Hepatic stellate cell (primary cell): Measurements from ENCODE around the gene LARP4.
"Not testable (repeated sequence)": the region's sequence is repeated elsewhere in the genome, so short reads cannot be mapped to it uniquely, and the experiment has no call there.

Source experiments
- DNase-seq: peaks from one replicate; pipeline ENCODE4 v3.0.0; 2011; ENCODE audit warnings: low spot score

LARP4 gene

DNA sequence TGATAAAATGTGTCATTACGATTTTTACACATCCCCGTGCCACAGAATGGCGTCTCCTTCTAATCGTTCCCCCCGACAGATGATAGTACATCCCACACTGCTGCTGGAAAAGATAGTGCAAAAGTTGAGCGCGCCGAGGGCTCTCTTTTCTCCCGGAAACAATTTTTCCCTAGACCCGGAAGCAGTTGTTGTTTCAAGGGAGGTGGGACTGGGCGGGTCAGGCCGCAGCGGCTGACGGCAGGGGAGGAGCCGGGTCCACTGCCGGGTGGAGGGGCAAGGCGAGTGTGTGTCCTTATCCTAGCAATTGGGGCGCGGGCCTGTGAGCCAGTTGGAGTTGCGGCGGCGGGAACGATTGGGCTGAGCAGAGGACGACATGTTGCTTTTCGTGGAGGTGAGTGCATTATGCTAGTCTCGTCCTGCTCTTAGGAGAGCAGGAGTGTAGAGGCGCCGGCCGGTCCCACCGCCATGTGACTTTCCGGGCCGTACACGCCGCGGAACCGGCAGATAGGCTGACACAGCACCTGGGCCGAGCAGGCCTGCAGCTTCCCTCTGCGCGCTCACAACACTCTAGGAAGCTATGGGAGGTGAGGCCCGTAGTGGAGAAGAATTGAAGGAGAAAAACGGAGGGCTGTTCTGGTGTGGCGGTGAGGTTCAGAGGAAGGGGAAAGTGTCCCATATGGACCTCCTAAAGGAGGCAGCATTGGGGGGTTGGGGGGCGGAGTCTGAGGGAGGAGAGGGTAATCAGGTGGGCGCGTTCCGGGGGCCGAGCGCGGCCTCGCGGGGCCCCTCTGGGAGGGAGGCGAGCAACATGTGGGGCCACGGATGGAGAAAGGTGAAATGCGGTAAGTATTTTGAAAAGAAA lies at the start of gene LARP4:
LARP4 (plus strand) TSS at position 248 of the 862 bp plus-strand sequence; CDS start at position 374, 126 bp downstream.
- DNase-seq, result peak; percentile 89

DNA sequence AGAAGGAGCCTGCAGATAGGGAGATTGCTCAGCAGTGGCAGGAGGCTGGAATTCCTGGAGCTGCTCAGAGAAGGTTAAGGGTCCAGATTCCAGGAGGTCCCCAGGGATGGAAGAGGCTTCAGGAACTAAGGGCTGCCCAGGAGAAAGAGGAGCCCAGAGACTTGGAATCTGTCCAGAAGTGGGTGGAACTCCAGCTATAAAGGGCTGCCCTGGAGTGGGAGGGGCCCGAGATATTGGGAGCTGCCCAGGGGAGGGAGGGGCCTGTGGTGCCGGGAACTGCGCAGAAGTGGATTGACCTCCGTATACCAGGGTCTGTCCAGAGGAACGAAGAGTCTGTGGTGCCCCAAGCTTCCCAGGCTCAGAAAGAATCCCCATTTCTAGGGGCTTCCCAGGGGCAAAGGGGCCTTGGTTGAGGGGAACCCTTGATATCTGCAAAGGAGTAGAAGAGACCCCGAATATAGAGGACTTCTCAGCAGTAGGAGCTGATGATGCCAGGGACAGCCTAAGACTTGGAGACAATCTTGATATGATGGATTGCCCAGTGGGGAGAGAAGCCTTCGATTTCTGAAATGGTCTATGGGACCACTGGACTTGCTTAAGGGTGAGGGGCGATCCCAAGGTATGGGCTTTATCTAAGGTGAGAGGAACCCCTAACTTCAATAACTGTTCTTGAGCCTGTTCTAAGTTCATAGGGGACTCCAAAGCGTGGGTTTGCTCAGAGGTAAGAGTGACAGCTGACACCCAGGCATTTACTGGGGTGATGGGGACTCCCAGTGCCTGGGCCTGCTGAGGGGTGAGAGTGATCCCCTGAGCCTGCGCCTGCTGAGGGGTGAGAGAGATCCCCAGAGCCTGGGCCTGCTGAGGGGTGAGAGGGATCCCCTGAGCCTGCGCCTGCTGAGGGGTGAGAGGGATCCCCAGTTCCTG lies 49.3 kb upstream of the LARP4 start:
- DNase-seq, result peak; percentile 70

DNA sequence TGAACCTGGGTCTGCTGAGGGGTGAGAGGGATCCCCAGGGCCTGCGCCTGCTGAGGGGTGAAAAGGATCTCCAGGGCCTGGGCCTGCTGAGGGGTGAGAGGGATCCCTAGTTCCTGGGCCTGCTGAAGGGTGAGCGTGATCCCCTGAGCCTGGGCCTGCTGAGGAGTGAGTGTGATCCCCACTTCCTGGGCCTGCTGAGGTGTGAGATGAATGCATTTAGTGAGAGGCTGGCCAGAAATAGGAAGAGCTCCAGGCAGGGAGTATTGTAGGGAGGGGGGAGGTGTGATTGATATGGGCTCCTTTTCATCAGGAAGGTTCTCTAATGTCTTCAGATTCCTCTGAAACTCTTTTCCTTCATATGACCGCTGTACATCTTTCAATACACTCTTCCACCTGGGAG lies 47.3 kb upstream of the LARP4 start:
- DNase-seq, result no peak

DNA sequence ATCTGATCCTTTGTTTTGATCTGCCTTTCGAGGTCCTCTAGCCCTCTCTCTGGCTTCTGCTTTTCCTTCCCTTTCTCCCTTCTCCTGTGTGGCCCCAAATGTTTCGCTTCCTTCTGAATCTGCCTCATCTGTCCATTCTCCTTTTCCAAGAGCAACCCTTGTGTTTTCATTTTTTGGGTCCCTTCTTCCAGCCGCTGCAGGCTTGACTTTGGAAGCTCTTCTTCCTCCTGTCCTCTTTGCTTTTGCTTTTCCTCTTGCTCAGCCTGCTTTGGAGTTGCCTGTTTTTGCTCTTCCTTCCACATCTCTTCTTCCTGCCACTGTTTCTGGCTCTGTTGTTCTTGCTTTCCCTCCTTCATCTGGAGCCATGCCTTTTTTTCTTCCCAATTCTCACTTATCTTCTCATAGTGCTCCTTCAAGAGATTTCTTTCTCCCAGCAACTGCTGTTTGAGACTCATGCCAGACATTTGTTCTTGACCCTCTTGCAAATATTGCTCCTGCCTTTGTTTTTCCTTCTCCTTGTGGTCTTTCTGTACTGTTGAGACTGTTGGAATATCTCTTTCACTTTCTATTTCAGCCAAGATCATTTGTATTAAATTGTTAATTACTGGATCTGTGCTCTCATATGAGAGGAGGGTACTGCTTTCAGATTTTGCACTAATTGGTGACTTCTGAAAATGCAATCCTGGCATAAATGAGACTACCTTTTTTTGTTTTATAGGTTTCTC lies 46.7 kb upstream of the LARP4 start:
- no peak for DNase-seq

DNA sequence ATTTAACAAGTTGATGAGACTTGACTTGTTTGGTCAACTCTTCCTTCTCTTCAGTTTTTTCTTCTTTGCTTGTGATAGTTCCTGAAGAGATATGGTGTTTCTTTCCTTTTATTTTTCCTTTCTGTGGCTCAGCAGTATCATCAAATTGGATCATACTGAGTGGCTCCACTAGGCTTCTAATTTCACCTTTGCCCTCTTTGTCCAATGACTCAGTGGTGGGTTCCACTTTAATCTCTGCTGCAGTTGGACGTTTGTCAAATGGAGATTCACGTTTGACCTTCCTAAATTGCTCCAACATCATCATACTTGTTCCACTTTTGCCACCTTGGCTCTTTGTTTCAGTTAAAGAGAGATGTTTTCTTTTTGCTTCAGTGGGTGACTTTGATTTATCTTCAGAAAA lies 45.8 kb upstream of the LARP4 start:
- DNase-seq, result no peak

DNA sequence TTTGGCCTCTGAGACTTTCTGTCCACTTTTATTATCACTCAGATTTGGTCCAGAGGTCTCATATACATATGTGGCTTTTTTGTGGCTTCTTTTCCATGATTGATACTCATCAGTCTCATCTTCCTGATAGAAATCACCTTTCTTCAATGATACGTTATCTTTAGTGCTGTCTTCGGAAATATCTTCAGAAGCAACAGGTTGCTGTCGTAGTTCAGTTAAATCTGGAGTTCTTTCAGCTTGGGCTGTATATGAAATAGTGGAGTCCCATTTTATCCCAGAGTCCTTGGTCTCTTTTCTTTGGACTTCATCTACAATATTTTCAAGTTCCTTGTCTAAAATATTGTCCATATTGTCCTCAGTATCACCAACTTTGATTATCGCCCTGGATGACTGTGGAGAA lies 45.3 kb upstream of the LARP4 start:
- no peak for DNase-seq

DNA sequence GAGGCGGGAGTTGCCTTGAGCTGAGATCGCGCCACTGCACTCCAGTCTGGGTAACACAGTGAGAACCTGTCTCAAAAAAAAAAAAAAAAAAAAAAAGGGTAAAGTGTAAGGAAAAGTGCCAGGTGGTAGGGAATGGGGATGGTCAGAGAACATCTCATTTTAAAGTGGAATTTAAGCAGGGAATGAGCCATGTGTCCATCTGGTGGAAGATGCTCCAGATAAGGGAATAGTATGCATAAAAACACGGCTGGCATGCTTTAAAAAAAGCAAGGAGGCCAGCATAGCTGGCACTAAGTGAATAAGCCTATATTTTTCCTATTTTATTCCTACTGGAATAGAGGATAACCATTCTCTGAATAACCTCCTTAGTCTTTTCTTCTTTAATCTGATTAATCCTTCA lies 38.0 kb upstream of the LARP4 start:
- DNase-seq, result no peak

DNA sequence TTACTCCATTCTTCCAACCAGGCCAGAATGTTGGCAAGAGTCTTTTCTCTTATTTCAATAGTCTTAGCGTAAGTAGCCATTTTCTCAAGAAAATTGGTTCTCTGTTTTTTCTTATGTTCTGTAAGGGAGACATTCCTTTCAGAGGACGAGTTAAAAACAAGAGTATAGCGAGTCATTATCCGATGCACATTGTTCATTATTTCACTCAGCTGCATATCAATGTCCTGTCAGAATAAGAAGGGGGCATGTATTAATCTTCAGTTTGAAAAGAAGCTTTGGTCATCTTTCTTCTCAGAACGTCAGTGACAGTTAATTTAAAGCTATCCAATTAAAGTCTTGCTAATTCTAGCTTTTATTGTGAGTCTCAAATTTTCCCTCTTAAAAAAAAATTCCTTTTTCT lies 37.5 kb upstream of the LARP4 start:
- DNase-seq, result no peak

DNA sequence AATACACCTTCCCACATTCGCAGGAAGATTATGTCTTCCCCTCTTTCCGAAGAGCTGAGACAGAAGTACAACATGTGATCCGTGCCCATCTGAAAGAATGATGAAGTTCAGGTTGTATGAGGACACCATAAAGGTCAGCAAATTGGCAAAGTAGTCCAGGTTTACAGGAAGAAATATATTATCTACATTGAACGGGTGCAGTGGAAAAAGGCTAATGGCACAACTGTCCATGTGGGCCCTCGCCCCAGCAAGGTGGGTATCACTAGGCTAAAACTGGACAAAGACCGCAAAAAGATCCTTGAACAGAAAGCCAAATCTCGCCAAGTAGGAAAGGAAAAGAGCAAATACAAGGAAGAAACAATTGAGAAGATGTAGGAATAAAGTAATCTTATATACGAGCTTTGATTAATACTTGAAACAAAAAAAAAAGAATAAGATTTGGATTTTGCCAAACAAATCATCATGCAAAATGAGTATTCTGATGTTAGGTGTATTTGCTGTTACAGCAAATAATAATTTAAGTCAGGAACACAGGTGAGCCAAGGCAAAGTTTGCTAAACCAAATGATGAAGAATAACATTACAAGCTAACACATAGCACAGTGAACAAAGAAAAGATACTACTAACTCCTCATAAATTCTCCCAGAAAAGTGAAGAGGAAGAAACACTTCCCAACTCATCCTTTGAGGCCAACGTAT lies 34.8 kb upstream of the LARP4 start:
- no peak for DNase-seq

DNA sequence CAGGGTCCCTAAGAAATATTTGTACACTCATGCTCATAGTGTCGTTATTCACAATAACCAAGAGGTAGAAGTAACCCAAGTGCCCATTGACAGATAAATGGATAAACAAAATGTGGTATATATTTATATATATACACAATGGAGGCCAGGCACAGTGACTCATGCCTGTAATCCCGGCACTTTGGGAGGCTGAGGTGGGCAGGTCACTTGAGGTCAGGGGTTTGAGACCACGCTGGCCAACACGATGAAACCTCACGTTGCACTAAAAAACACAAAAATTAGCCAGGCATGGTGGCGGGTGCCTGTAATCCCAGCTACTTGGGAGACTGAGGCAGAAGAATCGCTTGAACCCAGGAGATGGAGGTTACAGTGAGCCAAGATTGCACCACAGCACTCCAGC lies 30.0 kb upstream of the LARP4 start:
- DNase-seq, result not testable (repeated sequence)

DNA sequence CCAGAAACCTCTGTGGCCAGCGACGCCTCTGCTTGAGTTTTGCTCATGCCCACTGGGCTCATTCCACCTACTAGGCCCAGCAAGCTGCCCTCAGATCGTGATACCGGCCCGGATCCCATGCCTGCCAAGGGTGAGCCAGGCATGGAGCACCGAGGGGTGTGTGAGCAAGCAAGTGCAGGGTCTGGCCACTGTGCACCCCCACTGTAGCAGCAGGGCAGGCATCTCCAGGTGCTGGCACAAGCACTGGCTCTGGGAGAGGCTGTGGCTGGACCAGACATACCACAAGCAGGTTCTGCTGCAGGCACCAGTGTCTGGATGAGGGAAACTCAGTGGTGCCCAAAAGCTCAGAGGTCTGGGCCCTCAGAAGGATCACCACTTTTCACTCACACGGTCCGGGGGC lies 24.9 kb upstream of the LARP4 start:
- no peak for DNase-seq

DNA sequence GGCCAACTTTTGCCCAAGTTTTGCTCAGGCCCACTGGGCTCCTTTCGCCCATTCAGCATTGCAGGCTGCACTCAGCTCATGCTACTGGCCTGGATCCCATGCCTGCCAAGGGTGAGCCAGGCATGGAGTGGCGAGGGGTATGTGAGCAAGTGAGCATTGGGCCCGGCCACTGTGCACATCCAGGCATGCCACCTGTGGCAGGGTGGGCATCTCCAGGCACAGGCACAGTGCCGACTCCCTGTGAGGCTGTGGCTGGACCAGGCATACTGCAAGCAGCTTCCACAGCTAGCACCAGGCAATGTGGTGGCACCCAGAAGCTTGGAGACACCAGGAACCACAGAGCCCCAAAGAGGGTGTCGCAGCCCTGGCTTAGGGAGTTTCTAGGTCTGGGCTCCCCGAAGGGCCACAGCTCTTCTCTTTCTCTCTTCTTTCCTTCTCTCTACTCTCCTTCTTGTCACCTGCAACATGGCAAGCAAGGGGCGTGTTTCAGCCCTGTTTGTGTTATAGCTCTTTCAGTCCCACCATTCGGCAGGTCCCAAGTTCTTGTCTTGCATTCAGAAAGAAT lies 19.8 kb upstream of the LARP4 start:
- DNase-seq, result no peak

DNA sequence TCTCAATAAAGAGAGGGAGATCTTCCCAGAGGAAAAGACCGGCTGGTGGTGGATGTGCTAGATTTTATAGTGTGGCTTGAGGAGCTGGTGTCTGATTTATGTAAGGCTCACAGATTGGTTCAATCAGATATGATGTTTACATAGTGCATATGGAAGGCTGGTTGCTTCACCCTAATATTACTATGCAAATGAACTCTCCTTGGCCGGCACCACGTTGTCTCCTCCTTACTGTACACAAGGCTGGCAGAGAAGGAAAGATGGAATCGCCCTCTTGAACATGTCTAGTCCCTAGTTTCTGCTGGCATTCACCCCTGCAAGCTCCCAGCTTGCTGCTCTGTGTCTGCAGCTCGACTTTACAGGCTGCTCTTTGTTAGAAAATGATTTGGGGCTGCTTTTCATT lies 13.2 kb upstream of the LARP4 start:
- no peak for DNase-seq

DNA sequence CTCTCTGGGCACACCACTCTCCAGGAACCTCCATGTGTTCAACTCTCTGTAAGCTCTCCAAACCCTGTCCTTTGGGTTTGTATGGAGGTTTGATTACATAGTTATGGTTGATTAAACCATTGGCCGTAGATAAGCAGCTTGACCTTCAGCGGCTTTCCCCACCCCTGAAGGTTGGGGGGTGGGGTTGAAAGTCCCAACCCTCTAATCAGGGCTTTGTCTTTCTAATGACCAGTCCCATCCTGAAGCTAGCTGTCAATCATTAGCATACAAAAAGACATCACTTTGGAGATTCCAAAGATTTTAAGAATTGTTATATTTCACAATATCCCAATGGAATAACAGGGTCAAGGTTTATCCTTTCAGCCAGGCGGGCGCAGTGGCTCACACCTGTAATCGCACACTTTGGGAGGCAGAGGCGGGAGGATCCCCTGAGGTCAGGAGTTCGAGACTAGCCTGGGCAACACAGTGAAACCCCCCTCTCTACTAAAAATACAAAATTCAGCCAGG lies 12.7 kb upstream of the LARP4 start:
- no peak for DNase-seq

DNA sequence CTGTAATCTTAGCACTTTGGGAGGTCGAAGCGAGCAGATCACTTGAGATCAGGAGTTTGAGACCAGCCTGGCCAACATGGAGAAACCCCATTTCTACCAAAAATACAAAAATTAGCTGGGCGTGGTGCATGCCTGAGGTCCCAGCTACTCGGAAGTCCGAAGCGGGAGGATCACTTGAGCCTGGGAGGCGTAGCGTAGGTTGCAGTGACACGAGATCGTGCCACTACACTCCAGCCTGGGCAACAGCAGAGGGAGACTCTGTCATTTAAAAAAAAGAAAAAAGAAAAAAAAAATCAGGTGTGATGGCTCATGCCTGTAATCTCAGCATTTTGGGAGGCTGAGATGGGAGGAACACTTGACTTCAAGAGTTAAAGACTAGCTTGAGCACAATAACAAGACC lies 11.9 kb upstream of the LARP4 start:
- DNase-seq, result not testable (repeated sequence)

DNA sequence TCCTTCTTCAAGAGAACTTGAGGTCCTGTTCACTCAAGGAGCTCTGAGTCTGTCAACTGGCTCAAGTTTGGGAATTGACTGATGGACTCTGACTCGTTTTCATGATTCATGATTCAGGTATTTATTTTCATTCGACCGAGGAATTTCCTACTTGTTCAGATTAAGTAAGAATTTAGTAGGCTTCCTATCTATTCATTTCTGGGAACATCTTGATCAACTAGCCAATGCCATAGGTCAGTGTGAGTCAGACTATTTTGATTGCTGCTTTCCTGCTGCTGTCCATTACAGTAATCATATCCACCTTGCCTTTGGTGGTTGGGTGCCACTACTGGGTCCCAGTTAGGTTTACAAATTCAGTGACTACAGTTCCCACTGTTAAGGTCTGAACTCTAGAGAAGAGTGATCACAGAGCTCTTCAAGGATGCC lies 10.4 kb upstream of the LARP4 start:
- peak; percentile 79 for DNase-seq

DNA sequence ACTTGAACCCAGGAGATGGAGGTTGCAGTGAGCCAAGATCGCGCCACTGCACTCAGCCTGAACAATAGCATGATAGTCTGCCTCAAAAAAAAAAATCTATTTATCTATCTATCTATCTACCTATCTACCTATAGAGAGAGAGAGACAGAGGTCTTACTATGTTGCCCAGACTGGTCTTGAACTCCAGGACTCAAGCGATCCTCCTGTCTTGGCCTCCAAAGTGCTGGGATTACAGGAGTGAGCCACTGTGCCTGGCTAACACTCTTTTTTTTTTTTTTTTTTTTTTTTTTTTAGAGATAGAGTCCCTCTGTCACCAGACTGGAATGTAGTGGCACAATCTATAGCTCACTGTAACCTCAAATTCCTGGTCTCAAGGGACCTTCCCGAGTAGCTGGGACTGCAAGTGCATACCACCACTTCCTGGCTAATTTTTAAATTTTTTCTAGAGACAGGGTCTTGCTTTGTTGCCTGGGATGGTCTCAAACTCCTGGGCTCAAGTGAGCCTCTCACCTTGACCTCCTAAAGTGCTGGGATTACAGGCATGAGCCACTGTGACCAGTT lies 6.1 kb upstream of the LARP4 start:
- DNase-seq, result peak; percentile 31

DNA sequence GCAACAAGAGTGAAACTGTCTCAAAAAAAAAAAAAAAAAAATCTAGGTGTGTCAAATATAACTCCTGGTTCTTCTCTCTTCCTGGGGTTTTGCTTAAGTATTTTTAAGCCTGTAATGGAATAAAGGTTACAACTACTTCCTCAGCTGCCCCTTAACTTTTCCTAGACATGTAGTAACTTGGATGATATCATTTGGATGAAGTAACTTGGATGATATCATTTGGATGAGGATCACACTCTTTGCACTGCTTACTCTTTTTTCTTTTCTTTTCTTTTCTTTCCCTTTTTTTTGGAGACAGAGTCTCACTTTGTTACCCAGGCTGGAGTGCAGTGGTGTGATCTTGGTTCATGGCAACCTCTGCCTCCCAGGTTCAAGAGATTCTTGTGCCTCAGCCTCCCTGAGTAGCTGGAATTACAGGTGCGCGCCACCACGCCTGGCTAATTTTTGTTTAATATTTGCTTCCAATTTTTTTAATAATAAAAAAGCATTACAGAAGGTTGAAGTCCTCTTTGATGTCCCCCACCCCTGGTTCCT lies 3.5 kb upstream of the LARP4 start:
- DNase-seq, result peak; percentile 26

DNA sequence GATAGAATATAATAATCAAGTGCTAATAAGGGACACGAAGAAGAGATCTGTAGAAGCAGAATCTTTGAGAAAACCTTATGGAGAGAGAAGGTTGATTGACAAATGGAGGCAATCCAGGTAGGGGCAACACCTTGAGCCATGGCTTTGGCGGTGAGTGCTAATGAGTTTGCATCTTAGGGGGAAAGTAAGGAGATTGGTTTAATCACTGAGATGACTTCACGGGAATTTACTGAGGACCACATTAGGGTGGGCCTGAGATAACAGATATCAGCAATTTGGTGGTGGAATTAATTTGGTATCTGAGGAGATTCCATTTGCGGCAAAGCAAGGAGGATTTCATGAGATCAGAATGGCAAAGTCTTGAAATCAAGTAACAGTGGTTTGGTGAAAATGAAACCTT lies 1.8 kb upstream of the LARP4 start:
- DNase-seq, result no peak

DNA sequence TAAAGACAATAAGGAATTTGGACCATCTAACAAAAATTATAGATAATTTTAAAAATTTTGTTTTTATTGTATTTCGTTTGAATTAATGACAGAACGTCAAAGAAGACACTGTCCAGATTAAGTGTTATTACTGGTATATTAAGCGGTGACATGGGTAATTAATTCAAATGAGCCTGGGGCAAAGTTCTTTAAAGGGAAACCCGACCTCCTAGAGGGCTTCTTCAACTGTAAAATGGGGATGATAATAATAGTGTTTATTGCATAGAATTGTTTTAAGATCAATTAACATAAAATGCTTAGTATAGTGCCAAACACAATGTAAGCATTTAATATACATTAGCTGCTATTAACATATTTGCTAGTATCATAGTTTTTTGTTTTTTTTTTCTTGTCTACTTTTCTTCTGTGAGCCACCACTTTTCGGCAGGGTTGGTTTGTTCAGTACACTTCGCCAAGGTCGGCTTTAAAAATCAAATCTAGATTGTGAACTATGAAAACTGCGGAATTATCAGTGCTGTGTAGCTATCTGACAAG lies 514 bp upstream of the LARP4 start:
- no peak for DNase-seq
